Endothelial cell of umbilical vein (primary cell): ENCODE data around the gene EIF2S1. TPM values are rescaled to one million over a fixed set of nuclear protein-coding genes. Genes with fewer than 3 reads are reported as not detected.
"Not testable (repeated sequence)": the region's sequence is repeated elsewhere in the genome, so short reads cannot be mapped to it uniquely, and the experiment has no call there.

Experiments used
- BruUV-seq: library from RNA; stranded (reverse); fragments of 400-500 nt; replicated peaks from 2 replicates; lab custom pipeline; 2021; lab: Mats Ljungman, UMichigan
- CTCF ChIA-PET: fragments of 300-600, 350-600 bp; sonication (Branson Sonifier 250); formaldehyde crosslinking; loops from one replicate; lab custom pipeline; 2021; ENCODE audit warnings: antibody characterized with exemption, inconsistent platforms; lab: Charles Lee
- POLR2A ChIA-PET: fragments of 300-600, 350-600 bp; sonication (Branson Sonifier 250); formaldehyde crosslinking; loops from one replicate; lab custom pipeline; 2021; ENCODE audit warnings: antibody characterized with exemption, inconsistent platforms; lab: Charles Lee
- DNase-seq: peaks from one replicate; pipeline ENCODE4 v3.0.0-alpha.2; 2011; ENCODE audit warnings: low read depth, low spot score
- FAIRE-seq: peaks from 2 replicates; lab custom pipeline; 2011; peaks lifted over from hg19 to GRCh38; lab: Jason Lieb, UNC
- H2AFZ ChIP-seq: 2 replicates; pipeline ENCODE4 v1.6.0; 2012; ENCODE audit warnings: low read depth, low read length, control low read depth, inconsistent platforms
- H3K27ac ChIP-seq: 2 replicates; pipeline ENCODE4 v1.5.1; 2011; ENCODE audit warnings: low read depth, mild to moderate bottlenecking, control low read depth, low read length, moderate library complexity; ENCODE audit not compliant: insufficient read depth
- H3K27me3 ChIP-seq, 2 experiments: 2 replicates each; pipeline versions ENCODE4 v1.6.0 to v1.6.1; 2011; ENCODE audit warnings: low read length in 2 of 2, mixed read lengths in 1 of 2; ENCODE audit not compliant: control insufficient read depth in 2 of 2, insufficient read depth in 2 of 2
- H3K36me3 ChIP-seq, 2 experiments: 2 replicates in 1 of 2; 3 replicates in 1 of 2; pipeline ENCODE4 v1.5.1; 2011; ENCODE audit warnings: low read length in 2 of 2, mild to moderate bottlenecking in 1 of 2, moderate library complexity in 1 of 2; ENCODE audit not compliant: control insufficient read depth in 2 of 2, insufficient read depth in 2 of 2; ENCODE audit errors: extremely low read depth in 1 of 2
- H3K4me1 ChIP-seq: 3 replicates; pipeline ENCODE4 v1.5.1; 2011; ENCODE audit warnings: mild to moderate bottlenecking, low read length; ENCODE audit not compliant: control insufficient read depth, insufficient read depth; ENCODE audit errors: extremely low read depth
- H3K4me2 ChIP-seq: 2 replicates; pipeline ENCODE4 v1.6.1; 2011; ENCODE audit warnings: low read length, control low read depth, mixed read lengths; ENCODE audit not compliant: insufficient read depth
- H3K4me3 ChIP-seq, 3 experiments: fragments of 200-600 bp in 1 of 3; sonication (generic), shearing (Covaris generic) in 1 of 3; replicated peaks in 1 of 3; 2 replicates each; pipeline ENCODE4 v1.5.1; 2011 to 2016; ENCODE audit warnings: control low read depth in 3 of 3, low read length in 3 of 3, mild to moderate bottlenecking in 2 of 3, inconsistent platforms in 1 of 3, low read depth in 1 of 3, moderate library complexity in 1 of 3; ENCODE audit not compliant: insufficient read depth in 1 of 3
- H3K79me2 ChIP-seq: 2 replicates; pipeline ENCODE4 v1.6.0; 2012; ENCODE audit warnings: low read length, inconsistent platforms; ENCODE audit not compliant: control insufficient read depth, insufficient read depth
- H3K9ac ChIP-seq: replicated peaks from 2 replicates; pipeline ENCODE3; 2011; ENCODE audit warnings: low read length, control low read depth; ENCODE audit not compliant: insufficient read depth; ENCODE audit errors: extremely low read depth
- H3K9me1 ChIP-seq: replicated peaks from 3 replicates; pipeline ENCODE4 v1.6.0; 2011; ENCODE audit warnings: mild to moderate bottlenecking, low read length; ENCODE audit not compliant: control insufficient read depth, insufficient read depth; ENCODE audit errors: extremely low read depth
- H3K9me3 ChIP-seq: replicated peaks from 2 replicates; pipeline ENCODE4 v1.5.1; 2012; ENCODE audit warnings: low read length, inconsistent platforms; ENCODE audit not compliant: control insufficient read depth, insufficient read depth
- H4K20me1 ChIP-seq: replicated peaks from 2 replicates; pipeline ENCODE3; 2011; ENCODE audit warnings: mild to moderate bottlenecking, low read length; ENCODE audit not compliant: control insufficient read depth, insufficient read depth; ENCODE audit errors: extremely low read depth
- CTCF ChIP-seq, 2 donors: IDR thresholded peaks; 1 replicate in 1 of 2; 2 replicates in 1 of 2; pipeline ENCODE4 v1.5.1; 2011; ENCODE audit warnings: low read length in 2 of 2, mild to moderate bottlenecking in 2 of 2, moderate library complexity in 2 of 2, control low read depth in 1 of 2, inconsistent platforms in 1 of 2, low read depth in 1 of 2; ENCODE audit not compliant: insufficient read depth in 1 of 2; ENCODE audit errors: extremely low read depth in 1 of 2
- EZH2 ChIP-seq: IDR thresholded peaks from 2 replicates; pipeline ENCODE4 v1.6.1; 2012; ENCODE audit warnings: borderline replicate concordance, low read depth, mild to moderate bottlenecking, moderate library complexity, low read length, inconsistent platforms; ENCODE audit not compliant: severe bottlenecking
- FOS ChIP-seq: IDR thresholded peaks from 2 replicates; pipeline ENCODE4 v1.6.1; 2011; ENCODE audit warnings: mild to moderate bottlenecking, low read length, moderate library complexity, borderline replicate concordance; ENCODE audit not compliant: insufficient read depth
- GATA2 ChIP-seq: IDR thresholded peaks from 2 replicates; pipeline ENCODE4 v1.7.0; 2011; ENCODE audit warnings: low read depth, mild to moderate bottlenecking, moderate library complexity, mixed read lengths, low read length; ENCODE audit not compliant: insufficient read length, insufficient read depth
- JUN ChIP-seq: IDR thresholded peaks from 2 replicates; pipeline ENCODE4 v1.6.1; 2011; ENCODE audit warnings: borderline replicate concordance, low read depth; ENCODE audit not compliant: insufficient read length, insufficient read depth
- MAX ChIP-seq: IDR thresholded peaks from 2 replicates; pipeline ENCODE4 v1.6.1; 2011; ENCODE audit not compliant: insufficient read depth, insufficient read length
- MYC ChIP-seq: IDR thresholded peaks from one replicate; pipeline ENCODE4 v1.6.1; 2011; ENCODE audit warnings: mild to moderate bottlenecking, low read depth, low read length
- POLR2A ChIP-seq: IDR thresholded peaks from 2 replicates; pipeline ENCODE4 v1.6.1; 2012; ENCODE audit warnings: low read depth, mild to moderate bottlenecking, control low read depth, low read length
- POLR2AphosphoS5 ChIP-seq: IDR thresholded peaks from 2 replicates; pipeline ENCODE4 v1.6.1; 2012; ENCODE audit warnings: low read depth, mild to moderate bottlenecking, control low read depth, low read length, moderate library complexity; ENCODE audit not compliant: insufficient read depth
- dilution Hi-C: fragments of 300-500 bp; cut with MboI; formaldehyde crosslinking; loops from one replicate; pipeline ENCODE4 v1.15.0; 2019; ENCODE audit warnings: low sequenced_read_pairs; ENCODE audit not compliant: extremely low pct_ligation_motif_present
- intact Hi-C: fragments of 100-400 bp; cut with micrococcal nuclease; formaldehyde crosslinking; loops from one replicate; pipeline ENCODE4 v1.10.0; 2022
- polyA plus RNA-seq, 4 experiments: library from polyadenylated mRNA; depleted of rRNA in 3 of 4; stranded (reverse) in 3 of 4; unstranded in 1 of 4; fragments of >200 nt; gene quantifications; 2 replicates each; pipeline versions ENCODE4 v1.2.1 to v1.2.3, GENCODE V29; 2011 to 2012; ENCODE audit warnings: missing spikeins in 1 of 4
- total RNA-seq: library from RNA; stranded (reverse); gene quantifications from 2 replicates; pipeline ENCODE4 v1.2.3, GENCODE V29; 2021

The EIF2S1 gene
- total and polyA plus RNA-seq, 2 donors (not counting 3 experiments of a cell fraction or from before 2014, with no cell fraction given) = 36.8 to 135 TPM

DNA sequence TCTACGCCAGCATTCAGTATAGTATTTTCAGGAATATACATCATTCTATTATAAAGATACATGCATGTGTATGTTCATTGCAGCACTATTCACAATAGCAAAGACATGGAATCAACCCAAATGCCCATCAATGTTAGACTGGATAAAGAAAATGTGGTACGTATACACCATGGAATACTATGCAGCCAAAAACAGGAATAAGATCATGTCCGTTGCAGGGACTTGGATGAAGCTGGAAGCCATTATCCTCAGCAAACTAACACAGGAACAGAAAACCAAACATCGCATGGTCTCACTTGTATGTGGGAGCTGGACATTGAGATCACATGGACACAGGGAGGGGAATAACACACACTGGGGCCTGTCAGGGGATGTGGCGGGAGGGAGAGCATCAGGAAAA is 55.5 kb downstream of the EIF2S1 start:
- H3K9me3 ChIP-seq, H3K36me3 ChIP-seq, dilution Hi-C loops, H3K27me3 ChIP-seq, H3K4me2 ChIP-seq, FAIRE-seq, DNase-seq, H3K9ac ChIP-seq, H4K20me1 ChIP-seq, H3K9me1 ChIP-seq, H3K27ac ChIP-seq, H3K79me2 ChIP-seq, H3K4me3 ChIP-seq, H2AFZ ChIP-seq, BruUV-seq, POLR2A ChIA-PET: not testable (repeated sequence)
- intact Hi-C loops = loop anchor here (2.0 kb wide), 1 partner anchor 175 kb away; the partner anchor contains the start of gene PALS1
- CTCF ChIA-PET = interaction anchor here (1.4 to 1.7 kb wide), 3 partner anchors 11 to 156 kb away, joined by 3 to 9 read pairs (median 3); no protein-coding TSS in a partner anchor
- peaks cover 30% of the 10 kb centered on the region for H3K4me1 ChIP-seq

DNA sequence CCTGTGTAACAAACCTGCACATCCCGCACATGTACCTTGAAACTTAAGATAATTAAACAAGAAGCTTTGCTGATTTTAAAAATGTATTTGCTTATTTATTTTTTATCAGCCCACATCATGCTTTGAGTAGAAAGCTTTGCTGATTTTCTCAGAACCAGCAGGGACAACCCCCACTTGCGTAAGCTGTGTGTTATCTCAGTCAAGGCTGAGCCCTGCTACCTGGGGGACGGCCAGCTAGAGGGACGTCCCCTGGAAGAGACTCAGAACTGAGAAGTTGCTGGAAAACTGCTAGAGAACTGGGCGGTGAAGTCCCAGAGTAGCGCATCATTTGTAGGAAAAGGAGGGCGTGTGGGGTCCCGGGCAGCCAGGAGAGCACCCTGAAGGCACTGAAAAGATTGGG is 56.0 kb downstream of the EIF2S1 start:
- H2AFZ ChIP-seq = peak overlapping the region; percentile 6
- H3K27ac ChIP-seq = no peak overlapping the region
- FAIRE-seq = no peak
- dilution Hi-C loops (no loop called here), intact Hi-C loops (no loop called here)
- H3K36me3 ChIP-seq = no peaks in the 10 kb centered on the region
- H3K4me1 ChIP-seq = peaks cover 30% of the 10 kb centered on the region
- no peaks in the 10 kb centered on the region for H3K79me2 ChIP-seq
- no peaks in the 10 kb centered on the region for H3K27me3 ChIP-seq
- no peak for DNase-seq
- POLR2A ChIA-PET = no interaction called here
- H3K9me1 ChIP-seq = no peaks in the 10 kb centered on the region
- no peak for TF ChIP-seq MAX
- no peak for TF ChIP-seq JUN
- TF ChIP-seq GATA2 = no peak
- TF ChIP-seq POLR2AphosphoS5 = no peak
- no peak for TF ChIP-seq MYC
- TF ChIP-seq EZH2 = no peak
- TF ChIP-seq POLR2A = no peak
- TF ChIP-seq CTCF (IDR thresholded peaks at IDR 0.05; ENCODE audit: extremely low read depth in 1 of 2, insufficient read depth in 1 of 2, low read depth in 1 of 2, low read length in 2 of 2) = no peak
- TF ChIP-seq FOS = no peak
- CTCF ChIA-PET = interaction anchor here (1.4 to 1.7 kb wide), 3 partner anchors 11 to 155 kb away, joined by 3 to 9 read pairs (median 3); no protein-coding TSS in a partner anchor
- no peaks in the 10 kb centered on the region for H4K20me1 ChIP-seq
- H3K4me2 ChIP-seq = no peak overlapping the region
- no TSS peak for BruUV-seq
- no peak overlapping the region for H3K9ac ChIP-seq
- H3K9me3 ChIP-seq = no peaks in the 10 kb centered on the region
- no peak overlapping the region for H3K4me3 ChIP-seq
